HG02970 (cell line): ENCODE measurements around the gene ZNF544.
"Not testable (repeated sequence)": the region's sequence is repeated elsewhere in the genome, so short reads cannot be mapped to it uniquely, and the experiment has no call there.

Source experiments
- ATAC-seq: cut with Tn5 transposase; IDR thresholded peaks from one replicate; pipeline ENCODE4 v1.9.1; 2021; ENCODE audit warnings: mild to moderate bottlenecking, moderate library complexity, moderate number of reproducible peaks; ENCODE audit not compliant: unreplicated experiment, low FRiP score

ZNF544 gene

GRCh38 chr19:58248886-58249285 is 20.2 kb downstream of the ZNF544 start:
- no peak for ATAC-seq

- ATAC-seq: no peak
Observed at GRCh38 chr19:58252102-58252685, 23.5 kb downstream of the ZNF544 start.

- not testable (repeated sequence) for ATAC-seq
Observed at GRCh38 chr19:58258259-58258658, 29.5 kb downstream of the ZNF544 start.

GRCh38 chr19:58261600-58261967 is 32.9 kb downstream of the ZNF544 start:
- ATAC-seq: no peak

GRCh38 chr19:58261968-58262921 is 33.5 kb downstream of the ZNF544 start:
- ATAC-seq: no peak

- no peak for ATAC-seq
Observed at GRCh38 chr19:58262922-58263296, 34.2 kb downstream of the ZNF544 start.

GRCh38 chr19:58265100-58265499 is 36.4 kb downstream of the ZNF544 start:
- no peak for ATAC-seq

GRCh38 chr19:58268344-58268743 is 39.6 kb downstream of the ZNF544 start:
- no peak for ATAC-seq

- ATAC-seq: no peak
Observed at GRCh38 chr19:58274771-58275201, 46.1 kb downstream of the ZNF544 start.

GRCh38 chr19:58275564-58275963 is 46.9 kb downstream of the ZNF544 start:
- ATAC-seq: no peak

GRCh38 chr19:58277197-58277596 is 48.5 kb downstream of the ZNF544 start:
- no peak for ATAC-seq

GRCh38 chr19:58277748-58278540 is 49.2 kb downstream of the ZNF544 start:
- ATAC-seq: no peak

GRCh38 chr19:58278541-58279041 is 49.9 kb downstream of the ZNF544 start, which contains the start of gene ZNF8:
Gene ZNF8 (plus strand): TSS chr19:58278955. CDS start chr19:58279082, 127 bp downstream.
- peak; percentile 94 for ATAC-seq

- peak; percentile 28 for ATAC-seq
Observed at GRCh38 chr19:58279042-58279924, 50.6 kb downstream of the ZNF544 start.

- no peak for ATAC-seq
Observed at GRCh38 chr19:58279925-58280316, 51.2 kb downstream of the ZNF544 start.

GRCh38 chr19:58284199-58284598 is 55.5 kb downstream of the ZNF544 start:
- ATAC-seq: no peak

- ATAC-seq: no peak
Observed at GRCh38 chr19:58291943-58292342, 63.2 kb downstream of the ZNF544 start.

- no peak for ATAC-seq
Observed at GRCh38 chr19:58294743-58295374, 66.1 kb downstream of the ZNF544 start.

GRCh38 chr19:58296104-58296503 is 67.4 kb downstream of the ZNF544 start:
- ATAC-seq: no peak
